Measurements from ENCODE around the gene ADAMTS9. TPM values are rescaled to one million over a fixed set of nuclear protein-coding genes. Genes with fewer than 3 reads are reported as not detected.

Gene ADAMTS9
- polyA plus RNA-seq, 4 donors = 0.54 to 11.3 (median 5.0) TPM

DNA sequence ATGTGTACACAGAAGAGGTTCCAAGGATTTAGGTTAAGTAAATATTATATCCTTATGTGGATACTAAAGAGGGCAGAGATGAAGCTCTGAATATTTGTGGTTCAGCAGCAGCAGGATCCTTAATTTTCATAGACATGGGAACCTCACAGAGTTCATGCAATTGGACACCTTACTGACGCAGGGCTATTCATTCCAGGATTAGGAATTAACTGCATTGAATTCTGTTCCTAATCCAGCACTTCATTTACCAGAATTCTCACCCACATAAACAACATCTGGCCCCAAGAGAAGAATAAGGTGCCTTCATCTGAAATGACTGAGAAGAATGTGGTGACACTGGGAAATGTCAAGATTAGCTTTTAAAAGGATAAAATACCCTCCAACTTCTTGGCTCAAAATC, 62.4 kb downstream of the ADAMTS9 start:
- H3K4me3 ChIP-seq (ENCODE audit: low read depth in 1 of 3, low read length in 3 of 3) = no peak overlapping the region
- no peak overlapping the region for H3K27ac ChIP-seq (ENCODE audit: low read depth in 1 of 3, low read length in 2 of 3)
- WGBS, 3 donors = 89 to 95% (median 92%) methylated on average over 1 of the region's 1 CpG
- peaks cover 0 to 3% (median 2%) of the 10 kb centered on the region in 3 donors for H3K36me3 ChIP-seq (ENCODE audit: control insufficient read depth in 3 of 3, insufficient read depth in 2 of 3, low read depth in 1 of 3, low read length in 3 of 3)
- H3K27me3 ChIP-seq (ENCODE audit: control insufficient read depth in 3 of 3, insufficient read depth in 3 of 3, low read length in 3 of 3) = no peaks in the 10 kb centered on the region
- no peaks in the 10 kb centered on the region for H3K4me1 ChIP-seq (ENCODE audit: control insufficient read depth in 3 of 3, insufficient read depth in 2 of 3, low read depth in 1 of 3, low read length in 2 of 3)
- FAIRE-seq = no peak
- H3K9me3 ChIP-seq (ENCODE audit: control insufficient read depth in 2 of 2, insufficient read depth in 1 of 2, low read depth in 1 of 2, low read length in 1 of 2) = peaks cover 0 to 2% of the 10 kb centered on the region in 2 donors
- no peak for DNase-seq

DNA sequence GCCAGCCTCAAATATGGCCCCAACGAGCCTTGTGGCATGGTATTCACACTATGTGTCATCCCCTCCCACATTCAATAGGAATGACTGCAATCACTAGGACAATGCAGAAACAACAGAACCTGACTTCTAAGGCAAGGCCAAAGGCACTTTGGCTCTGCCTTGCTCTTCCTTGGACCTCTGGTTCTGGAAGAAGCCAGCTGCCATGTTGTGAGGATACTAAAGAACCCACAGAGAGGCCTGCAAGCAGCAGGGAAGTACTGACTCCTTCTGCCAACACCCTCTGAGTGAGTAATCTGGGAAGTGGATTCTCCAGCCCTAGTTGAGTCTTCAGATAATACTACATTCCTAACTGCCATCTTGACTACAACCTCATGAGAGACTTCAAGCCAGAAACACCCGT, 64.7 kb downstream of the ADAMTS9 start:
- DNase-seq = no peak
- Histone ChIP-seq H3K27me3 (ENCODE audit: control insufficient read depth in 3 of 3, insufficient read depth in 3 of 3, low read length in 3 of 3) (no peaks in the 10 kb centered on the region), H3K36me3 (ENCODE audit: control insufficient read depth in 3 of 3, insufficient read depth in 2 of 3, low read depth in 1 of 3, low read length in 3 of 3) (peaks cover 0 to 2% (median 0%) of the 10 kb centered on the region in 3 donors), H3K4me1 (ENCODE audit: control insufficient read depth in 3 of 3, insufficient read depth in 2 of 3, low read depth in 1 of 3, low read length in 2 of 3) (no peaks in the 10 kb centered on the region), H3K9me3 (ENCODE audit: control insufficient read depth in 2 of 2, insufficient read depth in 1 of 2, low read depth in 1 of 2, low read length in 1 of 2) (peaks cover 0 to 2% of the 10 kb centered on the region in 2 donors), H3K27ac (ENCODE audit: low read depth in 1 of 3, low read length in 2 of 3) (no peak overlapping the region), H3K4me3 (ENCODE audit: low read depth in 1 of 3, low read length in 3 of 3) (no peak overlapping the region)
- no peak for FAIRE-seq
- 57 to 64% (median 61%) methylated on average over 2 of the region's 2 CpGs for WGBS, 3 donors

DNA sequence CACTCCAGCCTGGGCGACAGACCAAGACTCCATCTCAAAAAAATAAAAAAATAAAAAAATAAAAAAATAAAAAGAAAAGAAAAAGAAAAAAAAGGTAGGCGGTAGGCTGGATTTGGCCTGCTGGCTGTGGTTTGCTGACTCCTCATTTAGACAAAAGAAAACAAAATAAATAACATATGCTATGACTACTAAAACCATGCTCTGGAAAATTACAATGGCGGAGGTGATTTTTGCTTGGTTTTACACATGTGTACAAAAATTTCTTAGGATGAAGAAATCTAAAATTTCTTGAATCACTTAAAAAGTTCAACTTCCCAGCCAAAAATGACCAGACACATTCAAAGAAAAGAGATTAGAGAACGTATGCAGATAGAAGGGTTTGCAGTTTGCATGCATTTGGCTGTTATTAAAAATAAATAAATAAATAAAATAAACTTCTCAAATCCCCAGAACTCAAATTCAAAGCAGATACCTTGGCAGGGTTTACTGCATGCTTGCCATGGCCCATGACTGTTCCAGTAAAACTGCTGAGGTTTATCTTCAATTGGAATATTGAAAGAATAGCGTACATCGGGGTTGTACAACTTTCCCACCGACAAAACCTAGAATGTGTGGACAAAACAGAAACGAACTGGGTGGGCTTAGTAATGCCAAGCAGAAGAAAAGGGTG, 65.9 kb downstream of the ADAMTS9 start:
- peaks cover 0 to 2% of the 10 kb centered on the region in 2 donors for H3K9me3 ChIP-seq (ENCODE audit: control insufficient read depth in 2 of 2, insufficient read depth in 1 of 2, low read depth in 1 of 2, low read length in 1 of 2)
- no peak overlapping the region for H3K27ac ChIP-seq (ENCODE audit: low read depth in 1 of 3, low read length in 2 of 3)
- no peaks in the 10 kb centered on the region for H3K27me3 ChIP-seq (ENCODE audit: control insufficient read depth in 3 of 3, insufficient read depth in 3 of 3, low read length in 3 of 3)
- 89 to 96% (median 93%) methylated on average over 8 of the region's 8 CpGs for WGBS, 3 donors
- FAIRE-seq = no peak
- DNase-seq = no peak
- no peaks in the 10 kb centered on the region for H3K36me3 ChIP-seq (ENCODE audit: control insufficient read depth in 3 of 3, insufficient read depth in 2 of 3, low read depth in 1 of 3, low read length in 3 of 3)
- H3K4me3 ChIP-seq (ENCODE audit: low read depth in 1 of 3, low read length in 3 of 3) = no peak overlapping the region
- no peaks in the 10 kb centered on the region for H3K4me1 ChIP-seq (ENCODE audit: control insufficient read depth in 3 of 3, insufficient read depth in 2 of 3, low read depth in 1 of 3, low read length in 2 of 3)

DNA sequence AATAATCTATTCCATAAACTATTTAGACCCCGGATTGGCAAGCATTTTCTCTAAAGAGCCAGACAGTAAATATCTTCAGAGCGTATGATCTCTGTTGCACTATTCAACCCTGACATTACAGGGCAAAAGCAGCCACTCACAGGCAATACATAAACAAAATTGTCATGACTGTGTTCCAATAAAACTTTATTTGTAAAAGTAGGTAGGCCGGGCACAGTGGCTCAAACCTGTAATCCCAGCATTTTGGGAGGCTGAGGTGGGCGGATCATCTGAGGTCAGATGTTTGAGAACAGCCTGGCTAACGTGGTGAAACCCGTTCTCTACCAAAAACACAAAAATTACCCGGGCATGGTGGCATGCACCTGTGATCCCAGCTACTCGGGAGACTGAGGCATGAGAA, 66.5 kb downstream of the ADAMTS9 start:
- no peaks in the 10 kb centered on the region for H3K4me1 ChIP-seq (ENCODE audit: control insufficient read depth in 3 of 3, insufficient read depth in 2 of 3, low read depth in 1 of 3, low read length in 2 of 3)
- H3K27ac ChIP-seq (ENCODE audit: low read depth in 1 of 3, low read length in 2 of 3) = no peak overlapping the region
- H3K9me3 ChIP-seq (ENCODE audit: control insufficient read depth in 2 of 2, insufficient read depth in 1 of 2, low read depth in 1 of 2, low read length in 1 of 2) = peaks cover 0 to 2% of the 10 kb centered on the region in 2 donors
- no peak overlapping the region for H3K4me3 ChIP-seq (ENCODE audit: low read depth in 1 of 3, low read length in 3 of 3)
- H3K36me3 ChIP-seq (ENCODE audit: control insufficient read depth in 3 of 3, insufficient read depth in 2 of 3, low read depth in 1 of 3, low read length in 3 of 3) = no peaks in the 10 kb centered on the region
- no peaks in the 10 kb centered on the region for H3K27me3 ChIP-seq (ENCODE audit: control insufficient read depth in 3 of 3, insufficient read depth in 3 of 3, low read length in 3 of 3)
- 88 to 95% (median 92%) methylated on average over 8 of the region's 8 CpGs for WGBS, 3 donors
- DNase-seq = no peak
- no peak for FAIRE-seq

DNA sequence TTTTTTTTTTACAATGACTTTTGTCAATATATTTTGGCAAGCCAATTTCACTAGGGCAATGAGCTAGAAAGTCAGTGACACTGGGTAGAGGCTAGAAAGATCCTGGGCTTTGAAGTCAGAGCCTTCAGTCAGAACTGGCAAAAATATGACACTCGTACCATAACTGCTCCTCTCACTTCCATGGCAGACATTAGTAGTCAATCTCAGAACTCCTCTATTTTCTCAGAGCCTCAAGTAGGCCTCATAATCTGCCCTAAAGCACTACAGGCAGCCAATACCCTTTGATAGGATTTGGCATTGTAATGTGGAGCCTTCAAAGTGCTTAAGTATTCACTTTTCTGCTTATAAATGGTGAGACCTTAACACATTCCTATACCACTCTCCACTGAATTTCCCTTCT, 67.8 kb downstream of the ADAMTS9 start:
- peaks cover 0 to 2% of the 10 kb centered on the region in 2 donors for H3K9me3 ChIP-seq (ENCODE audit: control insufficient read depth in 2 of 2, insufficient read depth in 1 of 2, low read depth in 1 of 2, low read length in 1 of 2)
- DNase-seq (no peak), FAIRE-seq (no peak)
- H3K27me3 ChIP-seq (ENCODE audit: control insufficient read depth in 3 of 3, insufficient read depth in 3 of 3, low read length in 3 of 3) = peaks cover 0 to 4% (median 0%) of the 10 kb centered on the region in 3 donors
- WGBS, 3 donors = 87 to 96% (median 95%) methylated on average over 1 of the region's 1 CpG
- H3K36me3 ChIP-seq (ENCODE audit: control insufficient read depth in 3 of 3, insufficient read depth in 2 of 3, low read depth in 1 of 3, low read length in 3 of 3) = peaks cover 0 to 4% (median 0%) of the 10 kb centered on the region in 3 donors
- H3K4me1 ChIP-seq (ENCODE audit: control insufficient read depth in 3 of 3, insufficient read depth in 2 of 3, low read depth in 1 of 3, low read length in 2 of 3) = no peaks in the 10 kb centered on the region
- no peak overlapping the region for H3K27ac ChIP-seq (ENCODE audit: low read depth in 1 of 3, low read length in 2 of 3)
- no peak overlapping the region for H3K4me3 ChIP-seq (ENCODE audit: low read depth in 1 of 3, low read length in 3 of 3)

DNA sequence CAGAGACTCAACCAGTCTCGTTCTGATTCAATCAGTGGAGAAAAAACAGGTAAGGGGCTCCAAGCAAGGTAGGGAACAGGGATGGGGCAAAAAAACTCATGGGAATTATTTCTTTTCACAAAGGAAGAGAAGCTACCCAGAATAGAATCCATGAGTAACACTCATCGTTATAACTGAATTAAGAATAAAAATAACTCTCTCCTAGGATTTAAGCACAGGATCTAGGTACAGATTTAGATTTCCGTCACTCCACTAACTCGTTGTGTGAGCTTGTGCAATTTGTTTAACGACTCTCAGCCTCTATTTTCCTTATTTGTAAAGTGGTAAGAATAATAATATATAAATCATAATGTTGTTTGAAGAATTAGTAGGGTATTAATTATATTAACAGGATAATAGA, 68.6 kb downstream of the ADAMTS9 start:
- no peaks in the 10 kb centered on the region for H3K4me1 ChIP-seq (ENCODE audit: control insufficient read depth in 3 of 3, insufficient read depth in 2 of 3, low read depth in 1 of 3, low read length in 2 of 3)
- H3K36me3 ChIP-seq (ENCODE audit: control insufficient read depth in 3 of 3, insufficient read depth in 2 of 3, low read depth in 1 of 3, low read length in 3 of 3) = peaks cover 0 to 4% (median 0%) of the 10 kb centered on the region in 3 donors
- no peak for FAIRE-seq

DNA sequence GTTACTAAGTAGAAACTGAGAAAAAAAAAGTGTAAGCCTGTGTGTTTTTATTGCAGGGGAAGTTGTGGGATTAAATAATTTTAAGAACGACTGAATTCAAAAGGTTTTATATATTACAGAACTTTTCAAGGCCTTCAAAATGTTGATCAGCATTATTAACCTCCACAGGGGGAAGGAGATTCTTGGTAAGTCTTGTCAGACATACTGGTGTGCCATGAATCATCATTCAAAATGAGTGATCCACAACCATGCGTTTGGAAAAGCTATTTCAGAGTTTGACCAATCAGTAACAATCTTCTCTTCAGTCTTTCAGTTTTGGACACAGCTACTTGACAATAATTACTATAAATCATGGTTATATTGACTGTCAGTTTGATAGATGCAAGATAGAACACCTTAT, 70.2 kb downstream of the ADAMTS9 start:
- FAIRE-seq = no peak
- peaks cover 0 to 4% (median 0%) of the 10 kb centered on the region in 3 donors for H3K36me3 ChIP-seq (ENCODE audit: control insufficient read depth in 3 of 3, insufficient read depth in 2 of 3, low read depth in 1 of 3, low read length in 3 of 3)
- H3K4me1 ChIP-seq (ENCODE audit: control insufficient read depth in 3 of 3, insufficient read depth in 2 of 3, low read depth in 1 of 3, low read length in 2 of 3) = peaks cover 0 to 6% (median 0%) of the 10 kb centered on the region in 3 donors
- H3K27ac ChIP-seq (ENCODE audit: low read depth in 1 of 3, low read length in 2 of 3) = no peak overlapping the region
- no peak overlapping the region for H3K4me3 ChIP-seq (ENCODE audit: low read depth in 1 of 3, low read length in 3 of 3)
- DNase-seq = no peak
- 71 to 79% (median 78%) methylated on average over 2 of the region's 2 CpGs for WGBS, 3 donors
- peaks cover 0 to 4% (median 0%) of the 10 kb centered on the region in 3 donors for H3K27me3 ChIP-seq (ENCODE audit: control insufficient read depth in 3 of 3, insufficient read depth in 3 of 3, low read length in 3 of 3)
- H3K9me3 ChIP-seq (ENCODE audit: control insufficient read depth in 2 of 2, insufficient read depth in 1 of 2, low read depth in 1 of 2, low read length in 1 of 2) = peaks cover 0 to 2% of the 10 kb centered on the region in 2 donors

More for the DNA sequence above, 68.6 kb downstream of the ADAMTS9 start:
- H3K9me3 ChIP-seq (ENCODE audit: control insufficient read depth in 2 of 2, insufficient read depth in 1 of 2, low read depth in 1 of 2, low read length in 1 of 2) = peaks cover 0 to 2% of the 10 kb centered on the region in 2 donors
- H3K27me3 ChIP-seq (ENCODE audit: control insufficient read depth in 3 of 3, insufficient read depth in 3 of 3, low read length in 3 of 3) = peaks cover 0 to 4% (median 0%) of the 10 kb centered on the region in 3 donors
- DNase-seq = no peak
- 80 to 87% (median 85%) methylated on average over 5 of the region's 5 CpGs for WGBS, 3 donors
- H3K4me3 ChIP-seq (ENCODE audit: low read depth in 1 of 3, low read length in 3 of 3) = no peak overlapping the region
- H3K27ac ChIP-seq (ENCODE audit: low read depth in 1 of 3, low read length in 2 of 3) = no peak overlapping the region

DNA sequence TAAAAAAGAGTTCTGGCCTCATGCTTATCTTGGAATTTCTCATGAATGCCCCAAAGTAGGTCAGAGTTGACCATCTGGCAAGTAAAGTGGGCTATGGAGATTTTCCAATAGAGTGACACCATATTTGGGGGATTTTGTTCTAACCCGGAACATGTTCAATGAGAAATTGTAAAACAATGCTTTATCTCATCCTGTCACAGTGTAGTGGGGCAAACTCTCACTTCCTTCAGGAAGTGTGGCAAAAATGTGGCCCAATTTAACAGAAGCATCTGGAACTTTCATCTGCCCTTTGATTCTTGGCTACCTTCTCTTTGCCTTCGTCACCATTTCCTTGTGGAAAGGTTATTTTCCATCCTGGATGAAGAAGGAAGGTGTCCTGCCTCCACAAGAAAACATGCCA, 70.8 kb downstream of the ADAMTS9 start:
- Histone ChIP-seq H3K27me3 (ENCODE audit: control insufficient read depth in 3 of 3, insufficient read depth in 3 of 3, low read length in 3 of 3) (peaks cover 0 to 4% (median 0%) of the 10 kb centered on the region in 3 donors), H3K4me3 (ENCODE audit: low read depth in 1 of 3, low read length in 3 of 3) (no peak overlapping the region), H3K4me1 (ENCODE audit: control insufficient read depth in 3 of 3, insufficient read depth in 2 of 3, low read depth in 1 of 3, low read length in 2 of 3) (peaks cover 0 to 10% (median 0%) of the 10 kb centered on the region in 3 donors), H3K36me3 (ENCODE audit: control insufficient read depth in 3 of 3, insufficient read depth in 2 of 3, low read depth in 1 of 3, low read length in 3 of 3) (peaks cover 0 to 4% (median 0%) of the 10 kb centered on the region in 3 donors), H3K9me3 (ENCODE audit: control insufficient read depth in 2 of 2, insufficient read depth in 1 of 2, low read depth in 1 of 2, low read length in 1 of 2) (peaks cover 0 to 2% of the 10 kb centered on the region in 2 donors), H3K27ac (ENCODE audit: low read depth in 1 of 3, low read length in 2 of 3) (no peak overlapping the region)
- 58 to 73% (median 61%) methylated on average over 2 of the region's 2 CpGs for WGBS, 3 donors
- DNase-seq (no peak), FAIRE-seq (no peak)
